NCI-H82 treated with DMSO at 0.1 percent for 48 hours (cell line): ENCODE measurements around the gene CALM1.
"Not testable (repeated sequence)": the region's sequence is repeated elsewhere in the genome, so short reads cannot be mapped to it uniquely, and the experiment has no call there.

ENCODE experiments used
- DNase-seq: peaks from one replicate; lab custom pipeline; 2025; ENCODE audit not compliant: unreplicated experiment; lab: John Stamatoyannopoulos, UW

The CALM1 gene

GRCh38 chr14:90383126-90383730 is 13.6 kb upstream of the CALM1 start:
- peak; percentile 93 for DNase-seq

DNA sequence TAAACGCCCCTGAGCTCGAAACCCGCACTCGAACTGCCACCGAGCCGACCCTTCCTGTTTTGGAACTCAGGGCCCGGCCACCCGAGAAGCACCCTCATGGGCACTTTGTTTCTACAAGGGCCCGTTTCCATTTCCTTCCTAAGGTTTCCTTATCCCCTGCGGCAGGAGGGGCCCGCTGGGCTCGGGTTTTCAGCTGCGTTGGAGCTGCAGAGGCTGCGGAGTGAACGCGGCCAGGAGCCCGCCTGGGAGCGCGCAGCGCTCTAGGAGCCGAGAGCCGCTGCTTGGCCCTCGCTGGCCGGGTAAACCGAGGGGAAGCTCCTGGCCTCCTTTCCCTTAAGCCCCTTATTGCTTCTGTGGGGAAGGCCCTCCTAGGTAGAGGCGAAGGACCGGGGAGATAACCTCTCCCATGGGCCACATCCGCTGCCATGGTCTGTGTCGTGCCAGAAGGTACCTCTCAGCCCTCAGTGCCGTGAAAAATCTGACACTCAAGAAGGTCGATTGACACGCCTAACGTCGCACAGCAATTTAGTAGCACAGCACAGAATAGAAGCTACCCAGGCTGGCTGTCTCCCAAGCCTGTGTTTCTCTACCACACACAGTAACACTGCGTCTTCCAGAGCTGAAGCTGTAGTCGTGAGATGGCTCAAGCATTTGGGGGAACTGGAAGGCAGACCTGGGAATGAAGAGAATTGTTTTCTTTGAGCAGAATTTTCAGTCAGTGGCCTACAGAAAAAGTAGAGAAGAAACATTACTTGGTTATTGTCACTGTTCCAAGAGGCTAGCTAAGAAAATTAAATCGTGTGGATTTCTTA is 12.9 kb upstream of the CALM1 start:
- no peak for DNase-seq

- no peak for DNase-seq
Observed at GRCh38 chr14:90384543-90384911, 12.3 kb upstream of the CALM1 start.

GRCh38 chr14:90386321-90386720 is 10.5 kb upstream of the CALM1 start:
- no peak for DNase-seq

DNA sequence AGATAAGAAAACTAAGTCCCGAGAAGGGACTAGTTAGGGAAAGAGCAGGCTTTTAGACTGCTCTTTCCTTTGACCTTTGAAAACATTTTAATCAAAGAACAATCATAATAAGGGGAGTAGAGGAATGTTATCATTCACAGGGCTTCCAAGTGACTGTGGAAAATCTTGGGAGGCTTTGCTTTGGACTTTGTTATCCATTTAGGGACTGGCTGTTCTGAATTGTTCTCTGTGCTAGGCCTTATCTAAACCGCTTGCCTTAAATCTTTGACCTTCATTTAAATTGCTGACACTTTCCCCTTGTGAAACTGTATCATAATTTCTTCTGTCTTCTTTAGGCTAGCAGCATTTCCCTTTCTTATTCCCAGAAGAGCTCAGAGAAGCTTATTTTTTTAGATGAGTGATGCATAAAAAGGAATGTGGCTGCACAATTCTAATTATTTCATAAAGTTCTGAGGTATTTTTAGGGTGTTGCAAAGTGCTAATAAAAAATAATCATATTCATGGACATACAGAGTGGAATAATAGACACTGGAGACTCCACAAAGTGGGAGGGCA is 9.5 kb upstream of the CALM1 start:
- no peak for DNase-seq

- DNase-seq, result no peak
Observed at GRCh38 chr14:90388437-90388836, 8.4 kb upstream of the CALM1 start.

DNA sequence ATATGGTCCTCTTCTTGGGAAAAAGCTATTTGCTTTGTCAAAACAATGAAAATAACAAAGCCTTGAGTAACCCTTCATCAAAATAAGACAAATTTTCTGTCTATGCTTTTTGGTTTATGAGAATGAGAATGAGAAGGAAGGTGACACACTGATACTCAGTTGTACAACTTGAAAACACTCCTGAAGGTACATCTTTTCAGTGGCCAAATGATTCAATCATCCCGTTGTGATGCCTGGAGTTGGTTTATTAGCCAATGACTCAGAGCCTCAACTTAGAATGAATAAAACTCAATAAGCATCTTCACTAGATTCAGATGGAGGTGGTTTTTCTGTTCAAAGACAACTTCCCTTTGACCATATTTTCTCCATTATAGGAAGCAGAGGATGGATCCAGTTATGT is 7.8 kb upstream of the CALM1 start:
- no peak for DNase-seq

- no peak for DNase-seq
Observed at GRCh38 chr14:90393966-90394365, 2.9 kb upstream of the CALM1 start.

GRCh38 chr14:90394782-90395181 is 2.0 kb upstream of the CALM1 start:
- DNase-seq, result not testable (repeated sequence)

- no peak for DNase-seq
Observed at GRCh38 chr14:90397425-90398314, 841 bp downstream of the CALM1 start.

GRCh38 chr14:90398315-90398839 is 1.5 kb downstream of the CALM1 start:
- DNase-seq, result no peak

DNA sequence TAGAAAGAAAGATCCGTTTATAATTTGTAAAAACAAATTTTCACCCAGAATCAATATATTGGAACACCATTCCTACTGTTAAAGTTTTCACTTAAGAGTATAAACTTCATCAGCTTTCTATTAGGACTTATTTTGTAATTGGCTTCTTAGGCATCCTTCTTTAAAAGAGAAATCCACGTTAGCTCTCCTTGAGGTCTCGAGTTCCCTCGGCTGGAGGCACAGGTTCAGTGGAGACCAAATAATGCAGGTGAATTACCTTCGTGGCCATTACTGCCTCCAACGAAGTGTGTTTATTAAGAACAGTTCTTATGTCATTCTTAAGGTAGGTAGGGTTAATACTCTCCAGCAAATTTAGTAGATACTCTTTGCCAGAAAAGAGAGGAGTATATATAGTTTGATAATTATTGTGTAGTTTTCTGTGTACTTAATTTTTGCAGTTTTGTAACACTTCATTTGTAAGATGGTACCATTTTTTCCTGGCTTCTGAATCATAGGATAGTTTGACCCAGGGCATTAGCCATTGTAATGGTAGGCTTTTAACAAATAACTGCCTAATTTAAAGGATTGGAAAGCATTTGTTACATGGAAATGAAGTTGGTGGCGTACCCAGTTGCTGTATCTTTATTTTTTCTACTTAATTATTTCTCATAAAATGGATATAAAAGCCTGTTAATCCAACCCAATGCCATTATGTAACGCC is 2.2 kb downstream of the CALM1 start:
- no peak for DNase-seq

GRCh38 chr14:90399541-90400444 is 3.0 kb downstream of the CALM1 start:
- DNase-seq, result peak; percentile 74

GRCh38 chr14:90400904-90401561 is 4.2 kb downstream of the CALM1 start:
- DNase-seq, result no peak

- no peak for DNase-seq
Observed at GRCh38 chr14:90402016-90402415, 5.2 kb downstream of the CALM1 start.

- no peak for DNase-seq
Observed at GRCh38 chr14:90403065-90403464, 6.2 kb downstream of the CALM1 start.

- no peak for DNase-seq
Observed at GRCh38 chr14:90405101-90405500, 8.3 kb downstream of the CALM1 start.

GRCh38 chr14:90405755-90406154 is 8.9 kb downstream of the CALM1 start:
- no peak for DNase-seq

DNA sequence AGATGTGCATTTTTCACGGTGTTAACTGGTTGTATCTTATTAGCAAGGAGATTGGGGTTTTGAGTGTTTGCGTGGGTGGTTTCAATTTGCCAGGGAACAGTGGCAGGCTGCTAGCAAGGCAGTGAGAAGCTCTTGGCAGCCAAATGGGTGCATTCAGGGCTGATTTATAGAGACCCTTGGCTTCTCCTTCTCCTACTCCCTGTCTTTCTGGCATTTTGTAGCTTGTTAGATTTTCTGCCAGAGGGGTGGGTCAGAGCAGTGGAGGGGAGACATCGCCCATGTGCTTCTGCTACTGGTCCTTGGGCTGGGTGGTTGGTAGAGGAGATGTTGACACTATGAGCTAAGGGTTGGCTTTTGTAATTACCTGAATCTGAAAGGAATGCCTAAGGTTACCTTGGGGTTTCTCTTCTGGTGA is 9.6 kb downstream of the CALM1 start:
- no peak for DNase-seq
